Neuronal stem cell (in vitro differentiated cells): ENCODE measurements around the gene THEM5.

Experiments used
- DNase-seq: peaks from one replicate; pipeline ENCODE4 v3.0.0-alpha.2; 2013; ENCODE audit warnings: low spot score
- H2AFZ ChIP-seq: one replicate; pipeline ENCODE4 v1.6.1; 2013; ENCODE audit warnings: mild to moderate bottlenecking, low read length, inconsistent platforms
- H2AK5ac ChIP-seq: 2 replicates; pipeline ENCODE4 v1.6.1; 2013; ENCODE audit warnings: low read depth, mild to moderate bottlenecking, inconsistent platforms, low read length, moderate library complexity, mixed read lengths
- H2BK120ac ChIP-seq: 2 replicates; pipeline ENCODE4 v1.6.1; 2013; ENCODE audit warnings: low read depth, mild to moderate bottlenecking, inconsistent platforms, low read length, moderate library complexity, mixed read lengths
- H2BK12ac ChIP-seq: one replicate; pipeline ENCODE4 v1.6.1; 2013; ENCODE audit warnings: low read length, inconsistent platforms
- H2BK15ac ChIP-seq: 2 replicates; pipeline ENCODE4 v1.6.1; 2013; ENCODE audit warnings: mild to moderate bottlenecking, low read length, inconsistent platforms, mixed read lengths
- H2BK5ac ChIP-seq: one replicate; pipeline ENCODE4 v1.6.1; 2013; ENCODE audit warnings: inconsistent platforms, mild to moderate bottlenecking, low read length, moderate library complexity
- H3K14ac ChIP-seq: one replicate; pipeline ENCODE4 v1.6.1; 2013; ENCODE audit warnings: low read length, inconsistent platforms
- H3K18ac ChIP-seq: 2 replicates; pipeline ENCODE4 v1.6.1; 2013; ENCODE audit warnings: low read length, inconsistent platforms
- H3K23ac ChIP-seq: 2 replicates; pipeline ENCODE4 v1.6.1; 2013; ENCODE audit warnings: low read depth, mild to moderate bottlenecking, mixed read lengths, low read length, inconsistent platforms; ENCODE audit not compliant: poor library complexity
- H3K27ac ChIP-seq: replicated peaks from 3 replicates; pipeline ENCODE4 v1.5.1; 2013; ENCODE audit warnings: low read length, inconsistent platforms
- H3K27me3 ChIP-seq, 3 experiments: 2 replicates each; pipeline ENCODE4 v1.6.1; 2013; ENCODE audit warnings: low read length in 3 of 3, mild to moderate bottlenecking in 2 of 3, inconsistent platforms in 1 of 3, low read depth in 1 of 3, mixed read lengths in 1 of 3, moderate library complexity in 1 of 3; ENCODE audit not compliant: control insufficient read depth in 3 of 3, insufficient read depth in 3 of 3
- H3K36me3 ChIP-seq, 2 donors: replicated peaks in 1 of 2; 2 replicates each; pipeline ENCODE4 v1.6.1; 2013; ENCODE audit warnings: low read length in 2 of 2; ENCODE audit not compliant: control insufficient read depth in 2 of 2, insufficient read depth in 2 of 2
- H3K4ac ChIP-seq: 2 replicates; pipeline ENCODE4 v1.6.1; 2013; ENCODE audit warnings: inconsistent platforms, mild to moderate bottlenecking, low read length, moderate library complexity
- H3K4me1 ChIP-seq, 2 donors: 1 replicate in 1 of 2; 2 replicates in 1 of 2; pipeline ENCODE4 v1.6.1; 2013; ENCODE audit warnings: low read length in 2 of 2, low read depth in 1 of 2; ENCODE audit not compliant: control insufficient read depth in 2 of 2, insufficient read depth in 1 of 2
- H3K4me2 ChIP-seq: one replicate; pipeline ENCODE4 v1.6.1; 2013; ENCODE audit warnings: mild to moderate bottlenecking, low read length, inconsistent platforms; ENCODE audit not compliant: insufficient read depth, poor library complexity, severe bottlenecking
- H3K4me3 ChIP-seq, 2 donors: 2 replicates each; pipeline ENCODE4 v1.5.1; 2013; ENCODE audit warnings: low read length in 2 of 2, mild to moderate bottlenecking in 2 of 2, inconsistent platforms in 1 of 2, moderate library complexity in 1 of 2
- H3K79me1 ChIP-seq: one replicate; pipeline ENCODE4 v1.6.1; 2013; ENCODE audit warnings: low read depth, mild to moderate bottlenecking, inconsistent platforms, low read length, moderate library complexity
- H3K9ac ChIP-seq: one replicate; pipeline ENCODE4 v1.6.1; 2013; ENCODE audit warnings: mild to moderate bottlenecking, low read depth, low read length, inconsistent platforms; ENCODE audit not compliant: poor library complexity
- H3K9me3 ChIP-seq, 2 donors: replicated peaks in 1 of 2; 2 replicates each; pipeline versions ENCODE3 to v1.6.1; 2013; ENCODE audit warnings: low read length in 2 of 2, mild to moderate bottlenecking in 2 of 2, inconsistent platforms in 1 of 2, low read depth in 1 of 2, mixed read lengths in 1 of 2, moderate library complexity in 1 of 2; ENCODE audit not compliant: control insufficient read depth in 2 of 2, insufficient read depth in 1 of 2
- H4K8ac ChIP-seq: one replicate; pipeline ENCODE4 v1.6.1; 2013; ENCODE audit warnings: low read depth, mild to moderate bottlenecking, inconsistent platforms, low read length, moderate library complexity
- H4K91ac ChIP-seq: one replicate; pipeline ENCODE4 v1.6.1; 2013; ENCODE audit warnings: low read length, low read depth, mild to moderate bottlenecking, inconsistent platforms; ENCODE audit not compliant: poor library complexity
- WGBS, 2 donors: extraction: QIAGEN DNeasy Blood & Tissue Kit; methylation state at CpG; one replicate each; pipeline ENCODE4 v1.1.7; 2013; ENCODE audit warnings: missing lambda C conversion rate in 2 of 2, mixed read lengths in 1 of 2; ENCODE audit not compliant: insufficient read length in 2 of 2, insufficient replicate concordance in 1 of 2; ENCODE audit errors: extremely low coverage in 2 of 2; 5-methylcytosine and 5-hydroxymethylcytosine counted together

THEM5 gene

DNA sequence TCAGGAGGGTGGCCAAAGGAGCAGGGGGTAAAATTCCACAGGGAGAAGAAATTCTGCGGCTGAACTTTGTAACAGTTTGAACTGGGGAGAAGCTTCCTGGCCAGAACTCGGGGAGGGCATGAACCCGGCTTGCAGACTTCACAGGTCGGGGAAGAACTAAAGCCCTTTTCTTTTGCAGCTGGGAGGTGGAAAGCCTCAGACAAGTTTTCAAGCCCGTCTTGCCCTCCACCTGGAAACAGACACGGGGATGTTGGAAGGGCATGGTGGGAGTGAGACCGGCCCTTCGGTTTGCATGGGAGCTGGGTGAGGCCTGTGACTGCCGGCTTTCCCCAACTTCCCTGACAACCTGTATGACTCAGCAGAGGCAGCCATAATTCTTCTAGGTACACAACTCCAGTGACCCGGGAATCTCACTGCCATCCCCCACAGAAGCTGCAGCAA, 44.5 kb upstream of the THEM5 start:
- no peak for DNase-seq
- no peak overlapping the region for H3K4me3 ChIP-seq
- no peak overlapping the region for H2BK15ac ChIP-seq
- H3K18ac ChIP-seq: no peak overlapping the region
- no peak overlapping the region for H3K9ac ChIP-seq
- no peak overlapping the region for H3K23ac ChIP-seq
- no peak overlapping the region for H2BK5ac ChIP-seq
- H3K9me3 ChIP-seq: peaks cover 0 to 6% of the 10 kb centered on the region in 2 donors
- H3K4ac ChIP-seq: no peak overlapping the region
- H3K36me3 ChIP-seq: peaks cover 0 to 24% of the 10 kb centered on the region in 2 donors
- H3K4me1 ChIP-seq: no peaks in the 10 kb centered on the region
- H3K27ac ChIP-seq: no peak overlapping the region
- no peak overlapping the region for H4K8ac ChIP-seq
- H2BK120ac ChIP-seq: no peak overlapping the region
- no CpG with 5 or more reads among the region's 10 CpGs for WGBS, 2 donors
- H2BK12ac ChIP-seq: no peak overlapping the region
- peaks cover 2% of the 10 kb centered on the region for H3K79me1 ChIP-seq
- H4K91ac ChIP-seq: no peak overlapping the region
- no peak overlapping the region for H2AK5ac ChIP-seq
- H3K27me3 ChIP-seq: no peaks in the 10 kb centered on the region
- H3K4me2 ChIP-seq: no peak overlapping the region
- H2AFZ ChIP-seq: no peak overlapping the region
- no peak overlapping the region for H3K14ac ChIP-seq

DNA sequence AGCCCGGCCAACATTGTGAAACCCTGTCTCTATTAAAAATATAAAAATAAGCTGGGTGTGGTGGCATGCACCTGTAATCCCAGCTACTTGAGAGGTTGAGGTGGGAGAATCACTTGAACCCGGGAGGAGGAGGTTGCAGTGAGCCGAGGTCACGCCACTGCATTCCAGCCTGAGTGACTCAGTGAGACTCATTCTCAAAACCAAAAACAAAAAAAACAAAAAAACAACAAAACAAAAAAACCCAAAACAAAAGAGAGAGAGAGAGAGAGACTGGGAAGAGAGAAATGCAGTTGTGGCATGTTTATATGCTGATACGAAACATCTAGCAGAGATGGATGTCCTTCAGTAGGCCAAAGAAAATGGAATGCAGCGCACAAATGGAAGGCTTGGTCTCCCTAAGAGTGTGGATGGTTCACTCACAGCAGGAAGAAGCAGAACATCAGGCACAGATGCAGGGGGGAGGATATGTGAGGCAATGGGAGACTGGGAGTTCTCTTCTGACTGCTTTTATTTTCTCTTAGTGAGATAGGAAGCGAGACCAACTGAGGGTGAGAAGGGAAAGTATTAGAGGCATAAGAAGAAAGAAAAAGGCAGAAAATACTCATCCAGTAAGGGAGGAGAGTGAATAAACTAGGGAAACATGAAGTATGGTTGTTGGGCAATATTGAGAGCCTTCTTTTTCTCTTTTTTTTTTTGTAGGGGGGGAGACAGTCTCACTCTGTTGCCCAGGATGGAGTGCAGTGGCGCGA, 39.8 kb upstream of the THEM5 start:
- no peak overlapping the region for H3K23ac ChIP-seq
- H3K4me2 ChIP-seq: no peak overlapping the region
- H3K18ac ChIP-seq: no peak overlapping the region
- no peak overlapping the region for H4K8ac ChIP-seq
- WGBS, 2 donors: no CpG with 5 or more reads among the region's 9 CpGs
- no peak overlapping the region for H3K14ac ChIP-seq
- no peaks in the 10 kb centered on the region for H3K79me1 ChIP-seq
- DNase-seq: no peak
- peaks cover 1 to 60% of the 10 kb centered on the region in 2 donors for H3K36me3 ChIP-seq
- no peaks in the 10 kb centered on the region for H3K27me3 ChIP-seq
- H3K9me3 ChIP-seq: no peaks in the 10 kb centered on the region
- H2BK12ac ChIP-seq: no peak overlapping the region
- H2AFZ ChIP-seq: no peak overlapping the region
- H2BK15ac ChIP-seq: no peak overlapping the region
- H2BK5ac ChIP-seq: no peak overlapping the region
- no peaks in the 10 kb centered on the region for H3K4me1 ChIP-seq
- H3K9ac ChIP-seq: no peak overlapping the region
- H3K4me3 ChIP-seq: no peak overlapping the region
- H3K4ac ChIP-seq: no peak overlapping the region
- H2BK120ac ChIP-seq: no peak overlapping the region
- H3K27ac ChIP-seq: no peak overlapping the region
- H2AK5ac ChIP-seq: no peak overlapping the region
- H4K91ac ChIP-seq: no peak overlapping the region

GRCh38 chr1:151892190-151892589, 38.7 kb upstream of the THEM5 start:
- H3K4me1 ChIP-seq: no peaks in the 10 kb centered on the region
- no peak overlapping the region for H2BK5ac ChIP-seq
- H4K91ac ChIP-seq: no peak overlapping the region
- no peak overlapping the region for H2BK120ac ChIP-seq
- H3K18ac ChIP-seq: no peak overlapping the region
- no peak overlapping the region for H3K4me2 ChIP-seq
- no peak overlapping the region for H2BK15ac ChIP-seq
- H2BK12ac ChIP-seq: no peak overlapping the region
- H4K8ac ChIP-seq: no peak overlapping the region
- no peak overlapping the region for H3K27ac ChIP-seq
- H3K4ac ChIP-seq: no peak overlapping the region
- H2AFZ ChIP-seq: no peak overlapping the region
- H3K4me3 ChIP-seq: no peak overlapping the region
- H3K27me3 ChIP-seq: no peaks in the 10 kb centered on the region
- no peak overlapping the region for H3K9ac ChIP-seq
- no peaks in the 10 kb centered on the region for H3K79me1 ChIP-seq
- H2AK5ac ChIP-seq: no peak overlapping the region
- no peak for DNase-seq
- H3K9me3 ChIP-seq: peaks cover 0 to under 1% of the 10 kb centered on the region in 2 donors
- peaks cover 1 to 71% of the 10 kb centered on the region in 2 donors for H3K36me3 ChIP-seq
- no CpG with 5 or more reads among the region's 2 CpGs for WGBS, 2 donors
- no peak overlapping the region for H3K14ac ChIP-seq
- no peak overlapping the region for H3K23ac ChIP-seq

GRCh38 chr1:151891512-151891911, 38.0 kb upstream of the THEM5 start:
- no peak overlapping the region for H3K14ac ChIP-seq
- no CpG with 5 or more reads among the region's 3 CpGs for WGBS, 2 donors
- H3K23ac ChIP-seq: no peak overlapping the region
- H2BK5ac ChIP-seq: no peak overlapping the region
- no peak for DNase-seq
- peaks cover 1 to 76% of the 10 kb centered on the region in 2 donors for H3K36me3 ChIP-seq
- no peak overlapping the region for H3K27ac ChIP-seq
- H3K79me1 ChIP-seq: no peaks in the 10 kb centered on the region
- H3K27me3 ChIP-seq: no peaks in the 10 kb centered on the region
- H4K91ac ChIP-seq: no peak overlapping the region
- no peak overlapping the region for H3K9ac ChIP-seq
- no peak overlapping the region for H2AK5ac ChIP-seq
- no peak overlapping the region for H2BK15ac ChIP-seq
- no peak overlapping the region for H2BK12ac ChIP-seq
- H4K8ac ChIP-seq: no peak overlapping the region
- no peak overlapping the region for H2BK120ac ChIP-seq
- no peak overlapping the region for H3K4me2 ChIP-seq
- H3K18ac ChIP-seq: no peak overlapping the region
- no peak overlapping the region for H2AFZ ChIP-seq
- no peak overlapping the region for H3K4me3 ChIP-seq
- H3K9me3 ChIP-seq: peaks cover 0 to 7% of the 10 kb centered on the region in 2 donors
- no peaks in the 10 kb centered on the region for H3K4me1 ChIP-seq
- no peak overlapping the region for H3K4ac ChIP-seq
